Pancreas (tissue), 10 donors: ENCODE results near the gene ATG4B. TPM values are rescaled to one million over a fixed set of nuclear protein-coding genes. Genes with fewer than 3 reads are reported as not detected.

ENCODE experiments used
- ATAC-seq, 4 donors: fragments of 200-7000 bp; cut with Tn5 transposase; one replicate each; pipeline versions ENCODE4 v1.8.0 to v1.9.1; 2020; ENCODE audit warnings: mild to moderate bottlenecking in 4 of 4, moderate library complexity in 4 of 4
- DNase-seq, 6 donors: peaks; one replicate each; pipeline ENCODE4 v3.0.0-alpha.2; 2020
- FAIRE-seq: peaks from 2 replicates; lab custom pipeline; 2012; peaks lifted over from hg19 to GRCh38; lab: Jason Lieb, UNC
- H3K27ac ChIP-seq, 4 donors: fragments of 200-600 bp; sonication (generic); 1 replicate in 3 of 4; 2 replicates in 1 of 4; pipeline versions ENCODE4 v1.5.0 to v1.8.0; 2020
- H3K27me3 ChIP-seq, 4 donors: fragments of 200-600 bp; one replicate each; pipeline ENCODE4 v1.8.0; 2021
- H3K36me3 ChIP-seq, 3 donors: fragments of 200-600 bp; sonication (generic) in 1 of 3; one replicate each; pipeline versions ENCODE4 v1.5.0 to v1.8.0; 2020 to 2021
- H3K4me1 ChIP-seq, 3 donors: fragments of 200-600 bp; one replicate each; pipeline ENCODE4 v1.8.0; 2021
- H3K4me3 ChIP-seq, 4 donors: fragments of 200-600 bp; sonication (generic) in 2 of 4; one replicate each; pipeline versions ENCODE4 v1.5.0 to v1.8.0; 2020 to 2021
- H3K9me3 ChIP-seq, 4 donors: fragments of 200-600 bp; one replicate each; pipeline ENCODE4 v1.8.0; 2021
- CTCF ChIP-seq, 4 donors: fragments of 200-600 bp; sonication (generic) in 3 of 4; IDR thresholded peaks; one replicate each; pipeline versions ENCODE4 v1.5.0 to v1.8.0; 2021; ENCODE audit warnings: antibody characterized with exemption in 4 of 4
- WGBS, 2 donors: extraction: QIAGEN DNeasy Blood & Tissue Kit; methylation state at CpG; one replicate each; pipeline ENCODE4 v1.1.7; 2013; 5-methylcytosine and 5-hydroxymethylcytosine counted together
- intact Hi-C, 3 donors: fragments of 100-400 bp; cut with DNase I; formaldehyde crosslinking; loops; one replicate each; pipeline versions ENCODE4 v1.11.1 to v1.14.2; 2022
- polyA plus RNA-seq, 2 donors: library from polyadenylated mRNA; stranded (reverse); fragments of 200-250 nt; gene quantifications; one replicate each; pipeline ENCODE4 v1.2.3, GENCODE V29; 2013
- total RNA-seq, 6 donors: library from RNA; stranded (reverse); fragmentation: NEBNext Ultra II Directional in 4 of 6; extraction: Animal tissue kit (Norgen Biotek cat#: 25700) in 4 of 6; gene quantifications; one replicate each; pipeline versions ENCODE4 v1.2.1 to v1.2.4, GENCODE V29; 2021 to 2023
- donor health status: healthy with polysubstance abuse.
- donor health status: DM: no; HTN: no; CAD: no; lungs with moderate emphysema.
- donor health status: DM: no; HTN: no; CAD: no.
- donor health status: control.
- donor health status: control.
- donor health status: Bipolar disorder and iron deficiency.
- donor health status: DM: yes; HTN: yes; CAD: no.
- donor health status: DM: no; HTN: no; CAD: no.
- donor health status: DM: no; HTN: no; CAD: no.
- donor health status: DM: yes; HTN: yes; CAD: no.

Gene ATG4B
- total and polyA plus RNA-seq, 8 donors: 22.8 to 107 (median 31.2) TPM

GRCh38 chr2:241680044-241680443 lies 42.6 kb downstream of the ATG4B start:
- peaks cover 0 to 11% (median 0%) of the 10 kb centered on the region in 3 donors for H3K36me3 ChIP-seq
- TF ChIP-seq CTCF (IDR thresholded peaks at IDR 0.05): no peak
- no peak for ATAC-seq

GRCh38 chr2:241680827-241681599 lies 43.5 kb downstream of the ATG4B start:
- H3K4me1 ChIP-seq: peaks cover 0 to 6% (median 0%) of the 10 kb centered on the region in 3 donors
- H3K27ac ChIP-seq: no peak overlapping the region
- ATAC-seq (peak in 1 of 4 donors; percentile 52), DNase-seq (peak in 1 of 6 donors; percentile 4), FAIRE-seq (no peak)
- intact Hi-C loops: no loop called here
- WGBS, 2 donors: 87 to 89% methylated on average over 14 of the region's 14 CpGs
- H3K27me3 ChIP-seq: no peaks in the 10 kb centered on the region
- no peak overlapping the region for H3K4me3 ChIP-seq
- no peak for TF ChIP-seq CTCF (IDR thresholded peaks at IDR 0.05)
- H3K9me3 ChIP-seq: no peaks in the 10 kb centered on the region
- peaks cover 0 to 11% (median 0%) of the 10 kb centered on the region in 3 donors for H3K36me3 ChIP-seq

More at GRCh38 chr2:241680044-241680443, 42.6 kb downstream of the ATG4B start:
- intact Hi-C loops: no loop called here
- H3K27ac ChIP-seq: no peak overlapping the region
- no peak overlapping the region for H3K4me3 ChIP-seq
- H3K27me3 ChIP-seq: no peaks in the 10 kb centered on the region
- 70 to 71% methylated on average over 12 of the region's 12 CpGs for WGBS, 2 donors
- H3K4me1 ChIP-seq: no peaks in the 10 kb centered on the region
- no peaks in the 10 kb centered on the region for H3K9me3 ChIP-seq
- DNase-seq (peak in 1 of 6 donors; percentile 21), FAIRE-seq (no peak)

GRCh38 chr2:241686324-241686649 lies 48.8 kb downstream of the ATG4B start:
- intact Hi-C loops: no loop called here
- 0 to 1% methylated on average over 35 to 37 of the region's 37 CpGs for WGBS, 2 donors
- peaks cover 0 to 17% (median 7%) of the 10 kb centered on the region in 3 donors for H3K4me1 ChIP-seq
- no peak for TF ChIP-seq CTCF (IDR thresholded peaks at IDR 0.05)
- peak overlapping the region; percentile 60 to 96 (median 94) for H3K4me3 ChIP-seq
- H3K27me3 ChIP-seq: no peaks in the 10 kb centered on the region
- DNase-seq: peak in 1 of 6 donors; percentile 64
- no peak for FAIRE-seq
- H3K27ac ChIP-seq: peak overlapping the region in 3 of 4 donors; percentile 44 to 98 (median 49)
- H3K9me3 ChIP-seq: no peaks in the 10 kb centered on the region
- no peaks in the 10 kb centered on the region for H3K36me3 ChIP-seq
- ATAC-seq: peak in 3 of 4 donors; percentile 0 to 2 (median 2)

- no peak for TF ChIP-seq CTCF (IDR thresholded peaks at IDR 0.05)
- H3K4me1 ChIP-seq: peaks cover 0 to 17% (median 7%) of the 10 kb centered on the region in 3 donors
- ATAC-seq: peak; percentile 95 to 99 (median 97)
- peak within 1 kb of the TSS; percentile 60 to 96 (median 94) for H3K4me3 ChIP-seq
- no peaks in the 10 kb centered on the region for H3K27me3 ChIP-seq
- 0% methylated on average over 84 to 102 of the region's 102 CpGs for WGBS, 2 donors
- no peak for FAIRE-seq
- intact Hi-C loops: no loop called here
- peak within 1 kb of the TSS; percentile 89 to 98 (median 94) for H3K27ac ChIP-seq
- no peaks in the 10 kb centered on the region for H3K9me3 ChIP-seq
- H3K36me3 ChIP-seq: no peaks in the 10 kb centered on the region
- peak; percentile 95 to 99 (median 96) for DNase-seq
Measured at GRCh38 chr2:241686650-241687425, 49.3 kb downstream of the ATG4B start, which contains the start of gene DTYMK. Gene DTYMK (minus strand): TSS chr2:241686815. CDS start chr2:241686783, 32 bp downstream.
